Left lung (tissue), 10 donors: Measurements from ENCODE around the gene C2orf72. TPM values are rescaled to one million over a fixed set of nuclear protein-coding genes. Genes with fewer than 3 reads are reported as not detected.

ENCODE experiments used
- ATAC-seq: fragments of 200-7000 bp; cut with Tn5 transposase; one replicate; pipeline ENCODE4 v1.9.1; 2020; ENCODE audit warnings: moderate library complexity
- DNase-seq, 4 donors: peaks; one replicate each; pipeline ENCODE4 v3.0.0-alpha.2; 2013 to 2020
- H3K27ac ChIP-seq, 2 donors: fragments of 200-600 bp; sonication (generic) in 1 of 2; one replicate each; pipeline versions ENCODE4 v1.5.0 to v1.8.0; 2020 to 2021
- H3K27me3 ChIP-seq, 2 donors: fragments of 200-600 bp; sonication (generic) in 1 of 2; one replicate each; pipeline versions ENCODE4 v1.5.0 to v1.8.0; 2020 to 2021
- H3K36me3 ChIP-seq, 2 donors: fragments of 200-600 bp; sonication (generic) in 1 of 2; one replicate each; pipeline versions ENCODE4 v1.5.0 to v1.8.0; 2020 to 2021
- H3K4me1 ChIP-seq, 2 donors: fragments of 200-600 bp; one replicate each; pipeline ENCODE4 v1.8.0; 2021
- H3K4me3 ChIP-seq, 2 donors: fragments of 200-600 bp; sonication (generic) in 1 of 2; one replicate each; pipeline versions ENCODE4 v1.5.0 to v1.8.0; 2020 to 2021; ENCODE audit warnings: mild to moderate bottlenecking in 1 of 2
- H3K9me3 ChIP-seq, 2 donors: fragments of 200-600 bp; sonication (generic) in 1 of 2; one replicate each; pipeline versions ENCODE4 v1.5.0 to v1.8.0; 2020 to 2021
- CTCF ChIP-seq, 2 donors: fragments of 200-600 bp; sonication (generic) in 1 of 2; IDR thresholded peaks; one replicate each; pipeline versions ENCODE4 v1.5.0 to v1.8.0; 2021; ENCODE audit warnings: antibody characterized with exemption in 2 of 2
- intact Hi-C, 2 donors: fragments of 100-400 bp; cut with DNase I; formaldehyde crosslinking; loops; one replicate each; pipeline versions ENCODE4 v1.11.2 to v1.14.2; 2022
- polyA plus RNA-seq, 6 donors: library from polyadenylated mRNA; unstranded; fragments of 120-200 nt; gene quantifications; one replicate each; pipeline ENCODE4 v1.2.1, GENCODE V29; 2013; ENCODE audit not compliant: insufficient read length in 6 of 6
- total RNA-seq, 2 donors: library from RNA; stranded (reverse); fragmentation: NEBNext Ultra II Directional; extraction: Animal tissue kit (Norgen Biotek cat#: 25700); gene quantifications; one replicate each; pipeline ENCODE4 v1.2.1, GENCODE V29; 2021
- donor health status: DM: no; HTN: yes; CAD: no.
- donor health status: DM: no; HTN: no; CAD: no.

C2orf72 gene
- total and polyA plus RNA-seq, 8 donors: 0.21 to 1.1 (median 0.53) TPM

DNA sequence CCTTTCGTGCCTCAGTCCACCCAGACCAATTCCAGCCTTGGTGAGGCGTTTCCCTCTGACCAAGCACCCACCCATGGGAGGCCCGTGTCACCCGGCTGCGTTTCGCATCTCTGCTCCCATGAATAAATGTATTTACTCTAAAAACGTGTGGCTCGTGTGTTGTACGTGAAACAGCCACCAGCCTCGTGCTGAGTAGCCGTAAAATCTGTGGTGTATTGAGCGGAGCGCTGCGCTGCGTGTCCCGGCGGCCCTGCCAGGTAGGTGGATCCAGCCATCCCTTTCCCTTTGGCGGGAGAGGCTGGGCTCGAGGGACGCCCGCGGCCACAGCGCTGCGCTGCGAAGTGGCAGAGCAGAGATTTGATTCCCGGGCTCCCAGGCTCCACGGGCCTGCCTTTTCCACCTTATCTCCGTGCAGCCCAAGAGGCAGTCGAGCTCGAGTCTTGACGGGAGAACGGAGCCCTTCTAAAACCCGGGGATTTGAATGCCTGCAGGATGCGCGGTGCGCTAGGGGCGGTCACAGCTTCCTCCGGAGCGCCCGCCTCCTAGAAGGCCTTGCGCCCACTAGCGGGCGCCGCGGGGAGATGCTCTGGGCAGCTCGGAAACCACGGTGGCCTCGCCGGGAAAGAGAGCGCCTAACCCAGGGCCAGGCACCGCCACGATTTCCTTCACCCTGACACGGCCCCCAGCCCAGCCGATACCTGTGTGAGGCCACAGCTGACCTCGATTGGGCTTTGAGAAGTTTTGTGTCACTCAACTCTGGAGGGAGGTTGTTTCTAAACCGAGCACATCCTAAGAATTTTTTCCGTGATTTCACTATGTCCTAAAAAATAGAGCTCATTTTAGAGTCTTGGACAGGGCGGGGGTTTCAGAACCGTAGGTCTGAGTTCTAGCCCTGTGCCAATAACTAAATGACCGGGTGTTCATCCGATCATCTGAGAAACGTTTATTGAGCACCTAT is 15.4 kb downstream of the C2orf72 start:
- peak; percentile 74 to 98 (median 85) for DNase-seq
- ATAC-seq: peak; percentile 86
- intact Hi-C loops: no loop called here
- Histone ChIP-seq H3K27me3 (peaks cover 0 to 41% of the 10 kb centered on the region in 2 donors), H3K9me3 (no peaks in the 10 kb centered on the region), H3K27ac (peak overlapping the region in 1 of 2 donors; percentile 18), H3K4me3 (peak overlapping the region; percentile 50 to 64), H3K4me1 (peaks cover 7 to 16% of the 10 kb centered on the region in 2 donors), H3K36me3 (no peaks in the 10 kb centered on the region)
- TF ChIP-seq CTCF (IDR thresholded peaks at IDR 0.05): peak; percentile 92 to 97

- no peak for DNase-seq
- Histone ChIP-seq H3K4me3 (no peak overlapping the region), H3K4me1 (peaks cover 12 to 27% of the 10 kb centered on the region in 2 donors), H3K9me3 (no peaks in the 10 kb centered on the region), H3K27me3 (peaks cover 0 to 31% of the 10 kb centered on the region in 2 donors), H3K27ac (no peak overlapping the region), H3K36me3 (no peaks in the 10 kb centered on the region)
- no peak for TF ChIP-seq CTCF (IDR thresholded peaks at IDR 0.05)
- intact Hi-C loops: no loop called here
- ATAC-seq: no peak
These were observed 16.5 kb downstream of the C2orf72 start for GRCh38 chr2:231053846-231054245.

GRCh38 chr2:231056453-231057416 is 19.4 kb downstream of the C2orf72 start, which contains the start of gene PSMD1:
Gene PSMD1 (plus strand): TSS chr2:231056867. CDS start chr2:231057026, 159 bp downstream.
- H3K4me1 ChIP-seq: peaks cover 12 to 47% of the 10 kb centered on the region in 2 donors

DNA sequence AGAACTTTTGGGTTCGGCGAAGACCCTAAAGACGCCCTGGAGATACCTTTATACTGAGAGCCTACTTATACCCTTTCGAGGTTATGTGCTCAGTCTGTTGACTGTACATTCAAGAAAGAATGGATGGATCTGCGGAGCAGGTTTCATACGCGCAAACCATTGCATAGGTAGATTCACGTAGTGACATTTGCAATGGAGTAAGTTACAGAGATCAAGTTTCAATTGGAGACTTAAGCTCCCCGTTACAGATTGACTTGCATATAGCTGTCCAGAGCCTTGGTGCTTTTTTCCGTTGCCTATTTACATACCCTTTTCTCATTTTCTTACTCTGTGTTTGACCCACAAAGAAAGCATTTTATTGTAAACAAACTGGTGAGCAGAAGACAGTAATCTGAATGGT is 20.3 kb downstream of the C2orf72 start:
- no peak for DNase-seq
- intact Hi-C loops: no loop called here
- TF ChIP-seq CTCF (IDR thresholded peaks at IDR 0.05): no peak
- H3K27ac ChIP-seq: peak overlapping the region in 1 of 2 donors; percentile 97
- peaks cover 0 to 14% of the 10 kb centered on the region in 2 donors for H3K36me3 ChIP-seq
- no peaks in the 10 kb centered on the region for H3K9me3 ChIP-seq
- peaks cover 8 to 41% of the 10 kb centered on the region in 2 donors for H3K4me1 ChIP-seq
- no peak for ATAC-seq
- peak overlapping the region; percentile 93 to 100 for H3K4me3 ChIP-seq
- H3K27me3 ChIP-seq: peaks cover 0 to under 1% of the 10 kb centered on the region in 2 donors

More at GRCh38 chr2:231056453-231057416, 19.4 kb downstream of the C2orf72 start, which contains the start of gene PSMD1:
- ATAC-seq (peak; percentile 95), DNase-seq (peak; percentile 92 to 98 (median 95))
- intact Hi-C loops: no loop called here
- peaks cover 0 to 6% of the 10 kb centered on the region in 2 donors for H3K36me3 ChIP-seq
- peak; percentile 93 to 97 for TF ChIP-seq CTCF (IDR thresholded peaks at IDR 0.05)
- peak within 1 kb of the TSS; percentile 93 to 100 for H3K4me3 ChIP-seq
- H3K27ac ChIP-seq: peak within 1 kb of the TSS; percentile 95 to 97
- no peaks in the 10 kb centered on the region for H3K9me3 ChIP-seq
- H3K27me3 ChIP-seq: peaks cover 0 to 9% of the 10 kb centered on the region in 2 donors
